ENCODE results near the gene EPB41L4A.
"Not testable (repeated sequence)": the region's sequence is repeated elsewhere in the genome, so short reads cannot be mapped to it uniquely, and the experiment has no call there.

Gene EPB41L4A

GRCh38 chr5:112253478-112254250 is 165.4 kb downstream of the EPB41L4A start:
- no peak for DNase-seq (ENCODE audit: low read depth)

- no peak for DNase-seq (ENCODE audit: low read depth)
Observed at GRCh38 chr5:112250551-112250950, 168.5 kb downstream of the EPB41L4A start.

GRCh38 chr5:112248623-112249022 is 170.5 kb downstream of the EPB41L4A start:
- no peak for DNase-seq (ENCODE audit: low read depth)

- DNase-seq (ENCODE audit: low read depth), result no peak
Observed at GRCh38 chr5:112247960-112248359, 171.1 kb downstream of the EPB41L4A start.

- DNase-seq (ENCODE audit: low read depth), result no peak
Observed at GRCh38 chr5:112245656-112246055, 173.4 kb downstream of the EPB41L4A start.

- DNase-seq (ENCODE audit: low read depth), result no peak
Observed at GRCh38 chr5:112239996-112240395, 179.1 kb downstream of the EPB41L4A start.

- no peak for DNase-seq (ENCODE audit: low read depth)
Observed at GRCh38 chr5:112238473-112238872, 180.6 kb downstream of the EPB41L4A start.

- no peak for DNase-seq (ENCODE audit: low read depth)
Observed at GRCh38 chr5:112237456-112237855, 181.6 kb downstream of the EPB41L4A start.

GRCh38 chr5:112234000-112234399 is 185.1 kb downstream of the EPB41L4A start:
- DNase-seq (ENCODE audit: low read depth), result no peak

- no peak for DNase-seq (ENCODE audit: low read depth)
Observed at GRCh38 chr5:112232667-112233066, 186.4 kb downstream of the EPB41L4A start.

- no peak for DNase-seq (ENCODE audit: low read depth)
Observed at GRCh38 chr5:112230606-112231005, 188.5 kb downstream of the EPB41L4A start.

GRCh38 chr5:112228667-112229066 is 190.4 kb downstream of the EPB41L4A start:
- DNase-seq (ENCODE audit: low read depth), result no peak

GRCh38 chr5:112227911-112228631 is 191.0 kb downstream of the EPB41L4A start:
- no peak for DNase-seq (ENCODE audit: low read depth)

GRCh38 chr5:112226215-112226614 is 192.9 kb downstream of the EPB41L4A start:
- no peak for DNase-seq (ENCODE audit: low read depth)

GRCh38 chr5:112222997-112223396 is 196.1 kb downstream of the EPB41L4A start:
- DNase-seq (ENCODE audit: low read depth), result not testable (repeated sequence)

- no peak for DNase-seq (ENCODE audit: low read depth)
Observed at GRCh38 chr5:112221128-112221527, 197.9 kb downstream of the EPB41L4A start.

- DNase-seq (ENCODE audit: low read depth), result no peak
Observed at GRCh38 chr5:112219000-112219399, 200.1 kb downstream of the EPB41L4A start.

- no peak for DNase-seq (ENCODE audit: low read depth)
Observed at GRCh38 chr5:112217843-112218579, 201.1 kb downstream of the EPB41L4A start.

- no peak for DNase-seq (ENCODE audit: low read depth)
Observed at GRCh38 chr5:112216140-112216539, 202.9 kb downstream of the EPB41L4A start.

GRCh38 chr5:112210430-112211005 is 208.6 kb downstream of the EPB41L4A start:
- no peak for DNase-seq (ENCODE audit: low read depth)

GRCh38 chr5:112208699-112209615 is 210.1 kb downstream of the EPB41L4A start:
- no peak for DNase-seq (ENCODE audit: low read depth)
